HepG2 (cell line): ENCODE data around the gene FOSL2.

ENCODE experiments used
- CAMTA2 ChIP-seq: sonication (generic); formaldehyde crosslinking; IDR thresholded peaks from 2 replicates; pipeline ENCODE4 v1.4.0; 2020; ENCODE audit warnings: mild to moderate bottlenecking, missing genetic modification reagents, borderline replicate concordance
- FOSL1 ChIP-seq: sonication (generic); formaldehyde crosslinking; IDR thresholded peaks from 2 replicates; pipeline ENCODE4 v1.9.0; 2021; ENCODE audit warnings: missing genetic modification reagents, borderline replicate concordance
- NFE2L1 ChIP-seq: sonication (generic); formaldehyde crosslinking; IDR thresholded peaks from 2 replicates; pipeline ENCODE4 v1.4.0; 2020; ENCODE audit warnings: missing genetic modification reagents, mild to moderate bottlenecking, borderline replicate concordance
- REST ChIP-seq, 2 experiments: IDR thresholded peaks; 2 replicates each; pipeline ENCODE4 v1.6.1; 2011 to 2012; ENCODE audit warnings: low read length in 2 of 2, borderline replicate concordance in 1 of 2, low read depth in 1 of 2, mild to moderate bottlenecking in 1 of 2, moderate library complexity in 1 of 2
- SMC3 ChIP-seq: IDR thresholded peaks from 2 replicates; pipeline ENCODE4 v1.6.1; 2011; ENCODE audit warnings: low read length, improper control_type of control experiment
- ZNF557 ChIP-seq: sonication (generic); formaldehyde crosslinking; IDR thresholded peaks from 2 replicates; pipeline ENCODE4 v1.4.0; 2020; ENCODE audit warnings: missing genetic modification reagents
- ZNF768 ChIP-seq: sonication (generic); formaldehyde crosslinking; IDR thresholded peaks from 2 replicates; pipeline ENCODE4 v1.4.0; 2020; ENCODE audit warnings: missing genetic modification reagents

GRCh38 chr2:28465148-28465885 is 72.7 kb downstream of the FOSL2 start:
- TF ChIP-seq SMC3 (no peak), NFE2L1 (CRISPR knock-in tag) (no peak), CAMTA2 (CRISPR knock-in tag) (no peak), ZNF557 (no peak), REST (IDR thresholded peaks at IDR 0.05; ENCODE audit: borderline replicate concordance in 1 of 2, low read depth in 1 of 2, low read length in 2 of 2) (no peak), ZNF768 (CRISPR knock-in tag) (no peak), FOSL1 (CRISPR knock-in tag) (no peak)
